T-helper 1 cell (primary cell): Measurements from ENCODE around the gene NYAP1.
"Not testable (repeated sequence)": the region's sequence is repeated elsewhere in the genome, so short reads cannot be mapped to it uniquely, and the experiment has no call there.

Experiments used
- DNase-seq, 5 donors: peaks; one replicate each; pipeline ENCODE4 v3.0.0-alpha.2; 2012 to 2020

Gene NYAP1

DNA sequence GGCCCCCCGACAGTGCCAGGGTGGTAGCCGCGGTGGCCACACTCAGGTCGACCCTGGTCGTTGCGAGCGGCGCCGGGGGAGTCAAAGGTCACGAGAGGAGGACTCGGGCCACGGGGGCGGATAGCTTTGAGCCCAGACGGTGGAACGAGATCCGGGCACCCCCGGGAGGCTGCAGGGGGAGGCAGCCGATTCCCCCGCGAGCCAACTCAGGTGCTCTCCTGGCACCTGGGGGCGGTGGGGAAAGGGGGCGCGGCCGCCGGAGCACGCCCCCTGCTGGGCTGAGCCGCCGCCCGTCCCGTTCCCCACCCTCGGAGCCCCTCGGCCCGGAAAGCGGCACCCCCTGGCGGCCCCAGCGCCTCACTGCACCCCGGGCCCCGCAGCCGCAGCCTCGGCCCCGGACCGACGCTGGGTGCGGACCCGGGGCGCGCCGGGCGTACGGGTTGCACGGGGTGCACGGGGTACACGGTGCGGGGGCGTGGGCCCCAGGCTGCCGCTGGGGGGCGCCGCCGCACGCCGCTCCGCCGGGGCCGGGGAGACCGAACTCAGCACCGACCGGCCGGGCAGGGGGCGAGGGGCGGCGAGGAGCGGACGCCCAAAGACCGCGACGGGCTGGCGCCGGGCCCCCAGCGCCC is 521 bp upstream of the NYAP1 start:
- DNase-seq: peak; percentile 66 to 79 (median 75)

DNA sequence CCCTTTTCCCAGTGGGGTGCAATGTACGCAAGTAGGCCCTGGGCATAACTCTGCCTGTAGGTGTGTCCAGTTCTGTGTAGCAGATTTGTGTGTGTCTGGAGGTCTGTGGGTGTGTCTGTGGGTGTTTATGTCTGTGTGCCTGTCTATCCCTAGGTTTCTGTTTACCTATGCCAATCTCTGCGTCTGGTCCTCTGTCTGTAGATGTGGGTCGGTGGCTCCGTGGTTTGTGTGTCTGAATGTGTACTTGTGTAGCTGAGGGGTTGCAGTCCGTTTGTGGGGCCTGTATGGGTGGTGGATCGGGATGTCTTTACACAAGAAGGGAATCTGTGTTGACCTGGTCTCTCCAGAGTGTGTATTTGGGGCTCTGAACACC is 932 bp downstream of the NYAP1 start:
- DNase-seq: no peak

DNA sequence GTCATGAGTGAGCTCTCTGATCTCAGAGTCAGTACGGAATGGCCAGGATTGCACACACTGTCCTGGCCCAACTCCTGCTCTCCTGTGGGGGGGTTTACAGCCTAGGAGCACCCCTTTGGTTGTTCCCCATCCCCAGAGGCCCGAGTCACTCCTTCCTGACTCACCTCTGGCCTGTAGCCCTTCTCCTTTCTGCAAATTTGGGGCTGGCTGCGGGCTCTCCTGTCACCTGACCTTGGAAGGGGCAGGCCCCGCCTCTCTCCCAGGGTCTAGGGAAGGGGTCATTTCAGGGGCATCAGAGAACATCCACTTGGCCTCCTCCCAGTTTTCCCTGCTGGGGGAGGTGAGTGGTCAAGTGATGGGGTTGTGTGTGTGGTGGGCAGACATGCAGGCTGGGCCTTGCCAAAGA is 1.7 kb downstream of the NYAP1 start:
- DNase-seq: no peak

DNA sequence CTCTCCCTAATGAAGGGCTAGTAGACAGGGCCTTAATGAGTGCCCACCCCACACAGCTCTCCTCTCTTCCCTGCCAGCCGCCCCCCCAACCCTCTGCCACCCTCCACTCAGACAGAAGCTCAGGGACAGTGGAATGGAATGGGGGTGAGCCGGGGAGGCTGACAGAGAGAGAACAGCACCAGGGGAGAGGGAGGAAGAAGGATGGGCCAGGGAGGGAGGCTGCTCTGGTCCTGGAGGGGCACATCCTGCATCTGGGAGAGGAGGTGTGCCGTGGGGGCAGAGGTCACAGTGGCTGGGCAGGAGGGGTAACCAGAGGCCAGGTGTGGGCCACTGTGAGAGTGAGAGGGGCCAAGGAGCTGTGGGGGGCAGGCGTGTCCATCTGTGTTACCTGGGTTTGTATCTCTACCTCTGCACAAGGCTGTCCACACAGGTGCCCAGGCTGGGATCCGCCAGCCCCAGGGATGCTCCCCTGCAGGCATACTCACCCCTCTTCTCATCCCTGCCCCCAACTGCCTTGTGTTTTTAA is 2.4 kb downstream of the NYAP1 start:
- DNase-seq: no peak

DNA sequence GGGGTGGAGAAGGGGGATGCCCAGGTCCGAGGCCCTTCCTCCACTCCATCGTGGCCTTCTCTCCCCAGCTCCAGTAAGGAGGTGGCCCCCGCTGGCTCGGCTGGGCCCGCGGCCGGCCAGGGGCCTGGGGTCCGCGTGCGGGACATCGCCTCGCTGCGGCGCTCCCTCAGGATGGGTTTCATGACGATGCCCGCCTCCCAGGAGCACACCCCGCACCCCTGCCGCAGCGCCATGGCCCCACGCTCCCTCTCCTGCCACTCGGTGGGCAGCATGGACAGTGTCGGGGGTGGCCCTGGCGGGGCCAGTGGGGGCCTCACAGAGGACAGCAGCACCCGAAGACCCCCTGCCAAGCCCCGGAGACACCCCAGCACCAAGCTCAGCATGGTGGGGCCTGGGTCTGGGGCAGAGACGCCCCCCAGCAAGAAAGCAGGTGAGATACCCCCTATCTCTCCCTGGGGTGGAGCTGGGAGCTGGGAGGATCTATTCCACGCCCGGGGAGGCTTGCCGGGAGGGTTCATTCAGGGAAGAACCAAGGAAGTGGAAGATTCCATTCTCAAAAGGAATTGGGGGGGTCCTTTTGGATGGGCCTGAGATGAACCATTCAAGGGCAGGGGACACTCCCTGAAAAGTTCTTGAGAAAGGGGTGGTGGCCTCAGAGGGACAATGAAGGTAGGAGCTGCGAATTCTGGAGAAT is 3.2 kb downstream of the NYAP1 start:
- DNase-seq: no peak

DNA sequence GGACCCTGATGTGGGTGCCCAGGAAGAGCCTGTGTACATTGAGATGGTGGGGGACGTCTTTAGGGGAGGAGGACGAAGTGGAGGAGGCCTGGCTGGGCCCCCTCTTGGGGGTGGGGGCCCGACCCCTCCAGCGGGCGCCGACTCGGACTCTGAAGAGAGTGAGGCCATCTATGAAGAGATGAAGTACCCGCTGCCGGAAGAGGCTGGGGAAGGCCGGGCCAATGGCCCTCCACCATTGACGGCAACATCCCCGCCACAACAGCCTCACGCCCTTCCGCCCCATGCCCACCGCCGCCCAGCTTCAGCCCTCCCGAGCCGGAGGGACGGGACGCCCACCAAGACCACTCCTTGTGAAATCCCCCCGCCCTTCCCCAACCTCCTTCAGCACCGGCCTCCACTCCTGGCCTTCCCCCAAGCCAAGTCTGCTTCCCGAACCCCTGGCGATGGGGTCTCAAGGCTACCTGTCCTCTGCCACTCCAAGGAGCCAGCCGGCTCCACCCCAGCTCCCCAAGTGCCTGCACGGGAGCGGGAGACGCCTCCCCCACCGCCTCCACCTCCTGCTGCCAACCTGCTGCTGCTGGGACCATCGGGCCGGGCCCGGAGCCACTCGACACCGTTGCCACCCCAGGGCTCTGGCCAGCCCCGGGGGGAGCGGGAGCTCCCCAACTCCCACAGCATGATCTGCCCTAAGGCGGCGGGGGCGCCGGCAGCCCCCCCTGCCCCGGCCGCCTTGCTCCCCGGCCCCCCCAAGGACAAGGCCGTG is 4.8 kb downstream of the NYAP1 start:
- DNase-seq: no peak

DNA sequence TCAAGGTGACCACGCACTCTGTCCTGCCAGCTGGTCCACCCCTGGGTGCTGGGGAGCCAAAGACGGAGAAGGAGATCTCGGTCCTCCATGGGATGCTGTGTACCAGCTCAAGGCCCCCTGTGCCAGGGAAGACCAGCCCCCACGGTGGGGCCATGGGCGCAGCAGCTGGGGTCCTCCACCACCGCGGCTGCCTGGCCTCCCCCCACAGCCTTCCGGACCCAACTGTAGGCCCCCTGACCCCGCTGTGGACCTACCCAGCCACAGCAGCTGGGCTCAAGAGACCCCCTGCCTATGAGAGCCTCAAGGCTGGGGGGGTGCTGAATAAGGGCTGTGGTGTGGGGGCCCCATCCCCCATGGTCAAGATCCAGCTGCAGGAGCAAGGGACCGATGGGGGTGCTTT is 5.4 kb downstream of the NYAP1 start:
- no peak for DNase-seq

DNA sequence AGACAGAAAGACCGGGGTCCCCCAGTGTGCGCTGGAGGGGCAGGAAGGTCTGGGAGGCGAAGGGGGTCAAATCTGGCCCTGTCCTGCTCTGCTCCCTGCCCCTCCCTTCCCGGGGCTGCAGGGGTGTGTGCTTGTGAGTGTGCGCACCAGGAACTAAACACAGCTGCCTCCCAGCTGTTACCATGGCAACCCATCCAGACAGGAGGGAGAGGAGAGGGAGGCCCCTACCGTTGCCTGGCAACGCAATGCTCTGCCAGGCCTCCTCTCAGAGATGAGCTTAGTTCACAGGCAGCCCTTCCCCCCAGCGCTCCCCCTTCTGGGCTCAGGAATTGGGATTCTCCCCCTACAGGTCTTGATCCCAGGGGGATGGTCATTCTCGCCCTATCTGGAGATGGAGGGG is 6.1 kb downstream of the NYAP1 start:
- peak in 2 of 5 donors; percentile 25 to 48 for DNase-seq

DNA sequence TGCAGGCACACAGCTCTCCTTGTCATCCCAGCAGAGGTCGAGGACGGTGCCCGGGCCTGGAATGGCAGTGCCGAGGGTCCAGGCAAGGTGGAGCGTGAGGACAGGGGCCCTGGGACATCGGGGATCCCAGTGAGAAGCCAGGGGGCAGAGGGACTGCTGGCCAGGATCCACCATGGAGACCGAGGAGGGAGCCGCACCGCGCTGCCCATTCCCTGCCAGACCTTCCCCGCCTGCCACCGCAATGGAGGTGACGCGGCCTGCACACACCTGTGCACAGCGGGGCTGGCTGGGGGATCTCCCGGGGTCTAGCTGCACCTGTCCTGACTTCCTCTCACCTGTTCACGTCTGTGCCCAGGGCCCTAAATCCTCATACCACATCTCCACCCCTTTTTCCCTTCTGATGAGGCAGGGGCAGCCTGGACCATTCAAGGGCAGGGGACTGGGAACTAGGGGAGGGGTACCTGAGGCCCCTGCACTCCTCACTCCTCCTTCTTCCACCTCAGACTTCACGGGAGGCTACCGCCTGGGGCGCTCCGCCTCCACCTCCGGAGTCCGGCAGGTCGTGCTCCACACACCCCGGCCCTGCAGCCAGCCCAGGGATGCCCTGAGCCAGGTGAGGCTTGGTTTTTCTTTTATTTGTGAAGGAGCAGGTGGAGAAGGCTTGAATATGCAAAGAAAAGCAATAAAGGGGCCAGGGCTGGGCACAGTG is 6.9 kb downstream of the NYAP1 start:
- no peak for DNase-seq

DNA sequence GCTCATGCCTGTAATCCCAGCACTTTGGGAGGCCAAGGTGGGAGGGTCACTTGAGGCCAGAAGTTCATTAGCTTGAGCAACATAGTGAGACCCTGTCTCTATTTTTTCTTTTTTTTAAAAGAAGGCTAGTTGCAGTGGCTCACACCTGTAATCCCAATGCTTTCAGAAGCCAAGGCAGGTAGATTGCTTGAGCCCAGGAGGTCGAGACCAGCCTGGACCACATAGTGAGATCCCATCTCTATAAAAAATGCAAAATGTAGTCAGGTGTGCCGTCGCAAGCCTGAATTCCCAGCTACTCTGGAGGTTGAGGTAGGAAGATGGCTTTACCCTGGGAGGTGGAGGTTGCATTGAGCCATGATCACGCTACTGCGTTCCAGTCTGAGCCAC is 7.5 kb downstream of the NYAP1 start:
- DNase-seq: no peak

DNA sequence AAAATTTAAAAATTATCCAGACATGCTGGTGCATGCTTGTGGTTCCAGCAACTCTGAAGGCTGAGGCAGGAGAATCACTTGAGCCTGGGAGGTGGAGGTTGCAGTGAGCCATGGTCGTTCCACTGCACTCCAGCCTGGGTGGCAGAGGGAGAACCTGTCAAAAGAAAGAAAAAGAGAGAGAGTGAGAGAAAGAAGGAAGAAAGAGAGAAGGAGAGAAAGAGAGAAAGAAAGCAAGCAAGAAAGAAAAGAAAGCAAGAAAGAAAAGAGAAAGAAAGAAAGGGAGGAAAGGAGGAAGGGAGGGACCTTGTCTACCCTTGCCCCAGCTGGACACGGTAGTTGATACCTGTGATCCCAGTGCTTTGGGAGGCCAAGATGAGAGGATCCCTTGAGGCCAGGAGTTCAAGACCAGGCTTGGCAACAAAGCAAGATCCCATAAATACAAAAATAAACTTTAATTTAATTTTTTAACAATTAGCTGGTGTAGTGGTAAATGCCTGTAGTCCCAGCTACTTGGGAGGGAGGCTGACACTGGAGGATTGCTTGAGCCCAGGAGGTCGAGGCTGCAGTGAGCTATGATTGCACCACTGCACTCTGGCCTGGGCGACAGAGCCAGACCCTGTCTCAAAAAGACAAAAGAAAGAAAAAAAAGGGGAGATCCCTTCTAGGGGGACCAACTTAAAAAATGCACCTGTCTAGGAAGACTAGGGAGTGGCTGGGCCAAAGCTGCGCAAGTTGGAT is 9.2 kb downstream of the NYAP1 start:
- no peak for DNase-seq

DNA sequence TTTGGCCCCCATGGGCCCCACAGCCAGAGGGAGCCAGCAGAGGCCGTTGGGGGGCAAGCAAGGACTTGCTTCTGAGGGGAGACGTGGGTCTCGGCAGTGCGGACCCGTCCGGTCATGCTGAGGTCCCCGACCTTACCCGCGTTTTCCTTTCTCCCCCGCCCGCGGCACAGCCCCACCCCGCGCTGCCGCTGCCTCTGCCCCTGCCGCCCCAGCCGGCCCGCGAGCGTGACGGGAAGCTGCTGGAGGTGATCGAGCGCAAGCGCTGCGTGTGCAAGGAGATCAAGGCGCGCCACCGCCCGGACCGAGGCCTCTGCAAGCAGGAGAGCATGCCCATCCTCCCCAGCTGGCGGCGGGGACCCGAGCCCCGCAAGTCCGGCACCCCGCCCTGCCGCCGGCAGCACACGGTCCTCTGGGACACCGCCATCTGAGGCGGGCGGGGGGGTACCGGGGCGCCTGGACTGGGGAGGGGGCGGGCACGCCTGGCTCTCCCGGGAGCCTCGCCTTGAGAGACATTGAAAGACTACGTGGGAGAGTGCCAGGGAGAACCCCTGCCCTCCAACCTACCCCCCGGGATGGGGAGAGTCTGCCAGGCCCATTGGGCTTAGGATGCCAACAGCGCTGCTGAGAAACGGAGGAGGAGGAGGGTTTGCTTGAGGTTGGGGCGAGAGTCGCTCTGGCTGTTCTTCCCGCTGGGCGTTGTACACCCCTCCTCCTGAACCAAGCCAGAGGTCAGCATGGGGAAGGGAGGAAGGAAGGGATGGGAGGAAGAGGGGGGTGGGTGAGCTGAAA is 9.9 kb downstream of the NYAP1 start:
- DNase-seq: peak in 2 of 5 donors; percentile 52 to 57

DNA sequence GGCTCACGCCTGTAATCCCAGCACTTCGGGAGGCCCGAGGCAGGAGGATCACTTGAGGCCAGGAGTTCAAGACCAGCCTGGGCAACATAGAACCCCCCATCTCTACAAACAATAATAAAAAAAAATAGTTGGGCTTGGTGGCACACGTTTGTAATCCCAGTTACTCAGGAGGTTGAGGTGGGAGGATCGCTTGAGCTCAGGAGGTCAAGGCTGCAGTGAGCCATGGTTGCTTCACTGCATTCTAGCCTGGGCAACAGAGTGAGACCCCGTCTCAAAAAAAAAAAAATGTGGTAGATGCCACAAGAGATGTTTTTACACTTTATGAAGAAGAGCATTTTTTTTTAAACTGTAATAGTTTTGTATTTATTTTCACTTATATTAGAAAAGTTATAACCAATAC is 12.8 kb downstream of the NYAP1 start:
- DNase-seq: no peak

DNA sequence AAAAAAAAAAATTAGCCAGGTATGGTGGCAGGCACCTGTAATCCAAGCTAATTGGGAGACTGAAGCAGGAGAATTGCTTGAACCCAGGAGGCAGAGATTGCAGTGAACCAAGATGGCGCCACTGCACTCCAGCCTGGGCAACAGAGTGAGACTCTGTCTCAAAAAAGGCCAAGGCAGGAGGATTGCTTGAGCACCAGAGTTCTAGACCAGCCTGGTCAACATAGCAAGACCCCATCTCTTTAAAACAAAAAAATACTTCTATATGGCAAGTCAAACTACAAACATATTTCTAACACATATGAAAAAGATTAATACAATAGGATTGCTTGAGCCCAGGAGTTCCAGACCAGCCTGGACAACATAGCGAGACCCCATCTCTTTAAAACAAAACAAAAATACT is 17.0 kb downstream of the NYAP1 start:
- not testable (repeated sequence) for DNase-seq

DNA sequence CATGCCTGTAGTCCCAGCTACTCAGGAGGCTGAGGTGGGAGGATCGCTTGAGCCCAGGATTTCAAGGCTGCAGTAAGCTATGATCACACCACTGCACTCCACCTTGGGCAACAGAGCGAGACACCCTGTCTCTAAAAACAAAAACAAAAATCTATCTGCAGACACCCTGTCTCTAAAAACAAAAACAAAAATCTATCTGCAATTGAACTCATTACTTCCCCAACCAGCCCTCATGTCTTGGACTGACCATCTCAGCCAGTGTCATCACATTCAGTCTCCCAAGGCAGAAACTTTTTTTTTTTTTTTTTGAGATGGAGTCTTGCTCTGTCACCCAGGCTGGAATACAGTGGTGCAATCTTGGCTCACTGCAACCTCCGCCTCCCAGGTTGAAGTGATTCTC is 20.3 kb downstream of the NYAP1 start:
- DNase-seq: not testable (repeated sequence)

DNA sequence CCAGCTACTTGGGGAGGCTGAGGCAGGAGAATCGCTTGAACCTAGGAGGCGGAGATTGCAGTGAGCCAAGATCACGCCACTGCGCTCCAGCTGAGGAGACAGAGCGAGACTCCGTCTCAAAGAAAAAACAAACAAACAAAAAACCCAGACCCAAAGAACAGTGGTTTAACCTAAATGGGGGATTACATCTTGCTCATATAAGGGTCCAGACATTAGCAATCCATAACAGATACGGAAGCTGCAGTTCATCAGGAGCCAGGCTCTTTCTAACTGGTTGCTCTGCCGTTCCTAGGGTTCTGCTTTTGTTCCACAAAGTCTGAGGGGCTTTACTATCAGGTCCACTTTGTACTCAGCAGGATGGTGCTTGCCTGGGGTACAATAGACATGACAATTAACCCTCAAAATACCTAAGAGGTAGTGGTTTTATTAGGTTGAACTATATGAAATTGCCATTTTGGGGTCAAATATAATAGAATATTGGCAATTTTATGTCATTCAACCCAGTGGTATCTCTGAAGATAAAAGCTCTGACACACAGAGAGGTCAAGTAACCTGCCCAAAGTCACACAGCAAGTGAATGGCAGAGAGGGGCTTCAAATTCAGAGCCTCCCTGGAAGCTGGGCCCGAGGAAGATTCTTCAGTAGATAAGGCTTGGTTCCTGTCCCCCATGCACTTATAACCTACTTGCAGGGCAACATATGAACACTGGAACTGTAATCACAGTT is 21.3 kb downstream of the NYAP1 start:
- no peak for DNase-seq

DNA sequence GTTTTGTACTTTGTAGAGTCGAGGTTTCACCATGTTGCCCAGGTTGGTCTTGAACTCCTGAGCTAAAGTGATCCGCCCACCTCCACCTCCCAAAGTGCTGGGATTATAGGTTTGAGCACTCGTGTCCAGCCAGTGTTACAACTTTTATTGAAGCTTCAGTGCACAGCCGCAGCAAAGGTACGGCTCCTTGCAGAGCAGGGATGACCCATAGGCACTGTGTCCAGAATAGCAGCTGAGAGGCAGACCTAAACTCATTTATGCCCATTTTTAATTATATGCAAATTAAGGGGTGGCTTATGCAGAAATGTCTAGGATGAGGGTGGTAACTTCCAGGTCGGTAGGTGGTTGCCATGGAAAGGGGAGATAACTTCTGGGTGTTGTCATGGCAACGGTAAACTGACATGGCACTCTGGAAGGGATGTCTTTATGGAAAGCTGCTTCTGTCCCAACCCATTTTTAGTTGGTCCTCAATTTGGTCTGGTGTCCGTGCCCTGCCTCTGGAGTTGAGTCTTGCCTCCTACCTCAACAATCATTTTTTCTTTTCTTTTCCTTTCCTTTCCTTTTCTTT is 22.7 kb downstream of the NYAP1 start:
- DNase-seq: no peak

DNA sequence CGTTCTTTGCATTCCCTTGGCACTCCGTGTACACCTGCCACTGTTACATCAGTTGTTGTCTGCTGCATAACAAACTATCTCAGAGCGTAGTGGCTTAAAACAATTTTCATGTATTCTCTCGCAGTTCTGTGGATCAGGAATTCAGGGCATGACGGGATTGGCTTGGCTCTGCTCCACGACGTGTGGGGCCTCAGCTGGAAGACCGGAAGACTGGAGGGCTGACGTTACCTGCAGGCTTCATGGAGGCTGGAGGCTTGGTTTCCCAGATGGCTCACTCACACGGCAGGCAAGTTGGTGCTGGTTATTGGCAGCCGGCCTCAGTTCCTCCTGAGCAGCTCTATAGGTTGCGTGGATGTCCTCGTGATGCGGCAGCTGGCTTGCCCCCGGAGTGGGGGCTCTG is 25.5 kb downstream of the NYAP1 start:
- DNase-seq: no peak

DNA sequence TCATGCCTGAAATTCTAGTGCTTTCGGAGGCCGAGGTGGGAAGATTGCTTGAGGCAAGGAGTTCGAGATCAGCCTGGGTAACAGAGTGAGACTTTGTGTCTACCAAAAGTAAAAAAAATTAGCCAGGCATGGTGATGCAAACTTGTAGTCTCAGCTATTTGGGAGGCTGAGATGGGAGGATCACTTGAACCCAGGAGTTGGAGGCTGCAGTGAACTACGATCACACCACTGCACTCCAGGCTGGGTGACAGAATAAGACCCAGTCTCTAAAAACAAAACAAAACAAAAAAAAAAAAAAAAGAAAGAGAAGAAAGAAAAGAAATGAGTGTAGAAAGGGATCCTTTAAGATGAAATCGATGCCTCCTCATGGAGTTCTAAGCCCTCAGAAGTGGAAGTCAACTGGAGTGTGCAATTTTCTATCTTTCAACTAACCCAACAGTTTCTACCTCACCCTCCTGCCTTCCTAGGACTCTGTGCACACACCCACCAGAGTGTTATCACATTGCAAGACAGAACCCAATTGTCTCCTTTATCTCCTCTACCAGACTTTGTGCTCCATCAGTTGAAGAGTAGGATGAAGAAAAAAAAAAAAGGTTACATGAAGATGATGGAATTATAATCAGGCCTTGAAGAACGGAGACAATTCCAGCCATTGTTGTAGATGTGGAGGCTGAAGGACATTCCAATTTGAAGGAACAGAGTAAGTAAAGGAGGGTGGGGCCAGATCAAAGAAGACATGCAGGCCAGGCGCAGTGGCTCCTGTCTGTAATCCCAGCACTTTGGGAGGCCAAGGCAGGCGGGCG is 26.9 kb downstream of the NYAP1 start:
- no peak for DNase-seq
